Activated CD4-positive, alpha-beta T cell treated with anti-CD3 and anti-CD28 coated beads for 24 hours (primary cell): ENCODE results near the gene SERPINB4.
"Not testable (repeated sequence)": the region's sequence is repeated elsewhere in the genome, so short reads cannot be mapped to it uniquely, and the experiment has no call there.

ENCODE experiments used
- DNase-seq, 2 donors: peaks; one replicate each; pipeline ENCODE4 v3.0.0-alpha.2; 2020; ENCODE audit warnings: low read depth in 2 of 2

Gene SERPINB4

DNA sequence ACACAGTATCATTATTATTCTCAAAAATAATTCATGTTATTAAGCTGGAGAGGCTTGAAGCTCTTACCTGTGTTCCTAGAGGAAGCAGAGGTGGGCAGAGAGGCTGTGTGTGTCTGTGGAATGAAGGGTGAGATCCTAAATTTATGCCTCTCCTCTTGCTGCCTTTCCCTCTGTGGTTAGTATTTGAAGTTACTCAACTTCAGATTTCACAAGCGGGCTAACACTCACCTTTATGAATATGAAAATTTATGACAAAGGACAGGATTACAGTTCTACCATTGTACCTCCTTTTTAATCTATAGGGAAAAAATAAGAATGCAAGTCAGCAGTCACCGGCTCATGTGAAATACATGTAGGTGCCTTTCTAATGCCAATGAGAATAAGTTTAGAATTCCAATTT, at the start of gene SERPINB4:
SERPINB4 (minus strand) TSS at position 115 of the 400 bp plus-strand sequence. CDS start 679 bp downstream, outside the sequence.
- not testable (repeated sequence) for DNase-seq

DNA sequence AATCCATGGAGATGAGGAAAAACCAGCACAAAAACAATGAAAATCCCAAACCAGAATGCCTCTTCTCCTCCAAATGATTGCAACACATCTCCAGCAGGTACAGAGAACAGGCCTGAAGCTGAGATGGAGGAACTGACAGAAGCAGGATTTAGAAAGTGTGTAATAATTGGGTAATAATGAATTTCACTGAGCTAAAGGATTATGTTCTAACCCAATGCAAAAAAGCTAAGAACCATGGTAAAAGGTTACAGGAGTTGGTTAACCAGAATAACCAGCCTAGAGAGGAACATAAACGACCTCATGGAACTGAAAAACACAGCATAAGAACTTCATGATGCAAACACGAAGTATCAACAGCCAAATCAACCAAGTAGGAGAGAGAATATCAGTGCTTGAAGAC, 45.0 kb upstream of the SERPINB4 start:
- no peak for DNase-seq

GRCh38 chr18:63686871-63687270, 42.8 kb upstream of the SERPINB4 start:
- DNase-seq = no peak

- DNase-seq = no peak
Measured at GRCh38 chr18:63684718-63685117, 40.7 kb upstream of the SERPINB4 start.

GRCh38 chr18:63683890-63684289, 39.8 kb upstream of the SERPINB4 start:
- DNase-seq = no peak

DNA sequence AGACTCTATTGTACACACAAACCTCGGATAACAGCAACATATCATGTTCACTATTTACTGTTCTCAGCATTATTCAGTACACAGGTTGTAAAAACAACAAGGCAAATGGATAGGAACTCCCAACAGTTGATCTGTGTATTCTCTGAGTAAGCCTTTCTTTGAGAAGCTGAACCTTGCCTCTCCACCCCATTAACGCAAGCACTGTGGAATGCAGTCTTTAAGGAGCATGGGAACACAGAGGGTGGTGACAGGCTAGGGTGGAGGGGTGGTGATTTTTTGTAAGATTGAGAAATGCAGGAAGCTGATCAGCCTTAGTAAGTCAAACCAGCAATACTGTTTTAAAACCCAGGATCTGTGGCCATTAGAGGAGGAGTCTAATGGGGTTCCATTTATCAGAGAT, 39.1 kb upstream of the SERPINB4 start:
- no peak for DNase-seq

DNA sequence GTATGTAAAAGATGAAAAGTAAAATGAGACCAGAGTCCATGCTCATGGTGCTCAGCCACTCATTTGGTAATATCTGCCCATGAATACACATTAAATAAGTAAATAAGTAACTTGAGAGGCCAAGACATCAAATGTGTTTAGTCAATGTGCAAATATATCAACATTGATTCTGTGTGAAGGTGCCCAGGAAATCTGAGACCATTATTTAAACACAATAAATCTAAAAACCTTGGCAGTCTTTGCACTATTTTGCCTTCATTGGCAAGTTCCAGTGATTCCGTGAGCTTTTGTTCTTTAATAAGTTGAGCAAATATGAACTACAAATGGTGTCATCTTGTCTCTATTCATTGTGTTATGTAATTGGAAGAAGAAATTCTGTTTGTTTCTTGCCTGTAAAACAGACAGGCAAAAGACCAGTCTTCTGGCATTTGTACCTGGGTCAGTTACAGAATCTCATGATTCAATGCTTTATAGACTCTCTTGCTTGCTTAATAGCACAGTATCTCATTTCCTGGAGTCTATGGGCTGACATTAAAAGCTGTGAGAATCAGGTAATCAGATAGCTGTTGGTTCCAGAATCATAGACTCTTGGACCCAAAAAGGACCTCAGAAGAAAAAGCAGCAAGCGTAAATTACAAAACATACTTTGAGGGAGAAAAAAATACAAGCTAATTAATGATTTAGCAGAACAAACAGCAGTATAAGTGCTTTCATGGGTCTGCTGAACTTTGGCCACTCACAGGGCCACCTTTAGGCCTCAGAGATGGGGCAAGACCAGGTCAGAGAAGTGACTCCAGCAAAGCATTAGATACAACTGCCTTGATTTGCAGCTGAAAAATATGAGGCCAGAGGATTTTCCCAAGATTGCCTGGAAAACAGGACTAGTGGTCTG, 37.6 kb upstream of the SERPINB4 start:
- DNase-seq = no peak

DNA sequence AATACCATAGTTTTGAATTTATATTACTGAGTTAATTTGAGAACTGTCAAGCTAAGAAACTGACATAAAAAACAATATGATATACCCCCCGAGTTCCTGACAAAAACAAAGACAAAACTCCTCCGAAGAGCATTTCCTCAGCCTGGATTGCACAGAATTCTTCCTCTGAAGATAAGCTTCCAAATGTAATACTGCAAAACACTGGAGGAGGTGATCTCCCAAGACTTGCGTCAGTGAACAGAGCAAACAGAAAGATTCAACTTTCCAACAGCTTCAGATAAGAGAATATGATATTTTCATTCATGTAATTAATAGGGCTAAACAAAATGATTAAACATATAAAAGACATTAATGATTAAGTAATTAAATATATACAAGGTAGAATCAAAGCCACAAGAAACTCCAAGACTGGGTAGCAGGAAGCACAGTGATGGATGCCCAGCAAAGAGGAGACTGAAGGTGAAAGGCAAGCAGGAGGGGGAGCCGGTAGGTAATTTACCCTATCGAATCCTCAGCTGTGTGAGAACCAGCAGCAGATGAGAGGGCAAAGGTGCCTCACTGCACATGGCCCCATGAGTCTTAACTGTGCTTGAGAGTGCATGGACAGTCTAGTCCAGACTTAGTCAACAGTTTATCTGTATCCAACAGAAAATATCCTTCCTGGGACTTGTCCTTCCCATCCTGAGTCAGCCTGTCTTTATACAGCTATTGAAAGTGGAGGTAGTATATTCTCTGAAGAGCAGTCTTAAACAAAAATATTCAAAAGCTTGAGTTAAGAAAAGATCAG, 36.0 kb upstream of the SERPINB4 start:
- DNase-seq = no peak

DNA sequence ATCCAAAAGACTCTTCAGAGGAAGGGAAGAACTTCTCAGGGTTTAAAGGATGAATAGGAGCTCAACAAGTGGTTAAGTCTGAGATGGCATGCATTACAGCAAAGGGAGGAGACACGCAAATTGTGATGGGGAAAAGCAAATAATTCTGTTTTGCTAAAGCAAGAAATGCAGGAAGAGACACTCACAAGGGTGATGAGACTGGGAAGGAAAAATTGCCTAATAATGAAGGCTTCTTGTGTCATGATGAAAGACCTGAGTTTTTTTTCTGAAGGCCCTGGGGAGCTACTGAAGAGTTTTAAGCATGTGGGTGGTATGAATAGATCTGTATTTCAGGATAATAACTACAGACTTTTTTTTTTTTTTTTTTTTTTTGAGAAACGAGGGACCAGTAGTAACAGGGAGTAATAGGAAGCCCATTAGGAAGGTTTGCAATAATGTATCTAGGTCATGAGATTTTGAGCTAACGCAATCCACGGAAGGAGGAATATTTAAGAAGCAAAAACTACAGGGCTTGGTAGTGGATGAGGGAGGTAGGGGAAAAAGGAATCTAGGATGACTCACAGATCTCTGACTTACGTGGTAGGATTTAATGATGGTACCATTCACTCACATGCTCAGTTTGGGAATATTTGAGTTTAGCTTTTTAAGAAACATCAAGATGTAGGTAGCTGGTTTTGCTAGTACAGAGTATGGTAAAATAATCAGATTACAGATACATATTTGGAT, 33.6 kb upstream of the SERPINB4 start:
- no peak for DNase-seq

GRCh38 chr18:63676526-63677323, 32.7 kb upstream of the SERPINB4 start:
- no peak for DNase-seq

GRCh38 chr18:63664571-63664970, 20.5 kb upstream of the SERPINB4 start:
- no peak for DNase-seq

DNA sequence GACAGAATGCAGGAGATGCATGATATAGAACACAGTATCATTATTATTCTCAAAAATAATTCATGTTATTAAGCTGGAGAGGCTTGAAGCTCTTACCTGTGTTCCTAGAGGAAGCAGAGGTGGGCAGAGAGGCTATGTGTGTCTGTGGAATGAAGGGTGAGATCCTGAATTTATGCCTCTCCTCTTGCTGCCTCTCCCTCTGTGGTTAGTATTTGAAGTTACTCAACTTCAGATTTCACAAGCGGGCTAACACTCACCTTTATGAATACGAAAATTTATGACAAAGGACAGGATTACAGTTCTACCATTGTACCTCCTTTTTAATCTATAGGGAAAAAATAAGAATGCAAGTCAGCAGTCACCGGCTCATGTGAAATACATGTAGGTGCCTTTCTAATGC, 17.7 kb upstream of the SERPINB4 start, which contains the start of gene SERPINB3:
SERPINB3 (minus strand) TSS at position 144 of the 400 bp plus-strand sequence. CDS start 677 bp downstream, outside the sequence.
- DNase-seq = not testable (repeated sequence)

DNA sequence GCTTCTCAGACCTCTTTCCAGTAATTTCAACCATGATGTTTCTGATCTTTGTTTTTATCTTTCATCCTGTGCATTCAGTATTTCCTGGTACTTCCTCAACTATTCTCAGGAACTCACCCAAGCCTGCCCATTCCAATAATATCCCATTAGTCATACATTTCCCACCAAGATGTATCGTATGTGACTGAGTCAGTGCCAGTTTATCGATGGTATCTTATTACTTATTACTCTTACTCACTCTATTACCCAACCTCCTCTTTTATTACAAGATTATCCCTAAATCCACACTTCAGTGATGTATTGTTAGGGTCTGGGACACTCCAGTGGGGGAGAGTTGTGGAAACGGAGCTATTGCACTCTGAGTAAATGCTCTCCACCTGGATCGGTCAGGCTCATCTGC, 14.9 kb upstream of the SERPINB4 start:
- DNase-seq = not testable (repeated sequence)

- DNase-seq = not testable (repeated sequence)
Measured at GRCh38 chr18:63650271-63650670, 6.2 kb upstream of the SERPINB4 start.

DNA sequence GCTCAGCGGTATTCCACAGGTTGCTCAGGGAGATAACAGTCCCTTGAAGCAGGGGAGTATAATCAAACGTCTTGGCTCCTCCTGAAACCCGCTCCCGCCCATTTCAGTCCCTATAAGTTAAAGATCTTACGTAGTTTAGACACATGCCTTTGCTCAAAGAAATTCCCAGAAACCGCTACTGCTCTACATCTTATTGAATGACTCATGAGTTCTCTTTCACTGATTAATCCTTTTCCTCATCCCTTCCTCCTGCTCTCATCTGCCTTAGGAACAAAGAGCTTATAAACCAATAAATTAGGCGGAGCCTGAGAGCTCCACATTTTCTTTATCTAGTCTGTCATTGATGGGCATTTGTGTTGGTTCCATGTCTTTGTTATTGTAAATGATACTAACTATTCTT, 4.2 kb upstream of the SERPINB4 start:
- DNase-seq = no peak

DNA sequence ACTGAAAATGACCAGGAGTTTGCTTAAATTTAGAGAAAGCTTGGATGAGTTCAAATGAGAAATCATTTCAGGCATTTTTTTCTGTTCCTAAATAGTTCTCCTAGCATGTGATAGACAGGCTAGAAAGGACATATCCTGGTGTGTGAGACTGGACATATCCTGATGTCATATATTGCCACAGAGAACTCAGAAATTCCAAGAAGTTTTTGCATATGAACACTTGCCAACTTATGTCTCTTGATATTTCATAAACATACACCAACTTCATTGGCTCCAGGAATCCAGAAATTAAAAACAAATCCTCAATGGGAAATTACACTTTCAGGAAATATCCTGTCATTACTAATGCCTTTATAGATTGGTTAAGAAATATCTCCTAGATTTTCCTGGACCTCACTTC, 2.9 kb upstream of the SERPINB4 start:
- no peak for DNase-seq

GRCh38 chr18:63644694-63645093, 638 bp upstream of the SERPINB4 start:
- not testable (repeated sequence) for DNase-seq

DNA sequence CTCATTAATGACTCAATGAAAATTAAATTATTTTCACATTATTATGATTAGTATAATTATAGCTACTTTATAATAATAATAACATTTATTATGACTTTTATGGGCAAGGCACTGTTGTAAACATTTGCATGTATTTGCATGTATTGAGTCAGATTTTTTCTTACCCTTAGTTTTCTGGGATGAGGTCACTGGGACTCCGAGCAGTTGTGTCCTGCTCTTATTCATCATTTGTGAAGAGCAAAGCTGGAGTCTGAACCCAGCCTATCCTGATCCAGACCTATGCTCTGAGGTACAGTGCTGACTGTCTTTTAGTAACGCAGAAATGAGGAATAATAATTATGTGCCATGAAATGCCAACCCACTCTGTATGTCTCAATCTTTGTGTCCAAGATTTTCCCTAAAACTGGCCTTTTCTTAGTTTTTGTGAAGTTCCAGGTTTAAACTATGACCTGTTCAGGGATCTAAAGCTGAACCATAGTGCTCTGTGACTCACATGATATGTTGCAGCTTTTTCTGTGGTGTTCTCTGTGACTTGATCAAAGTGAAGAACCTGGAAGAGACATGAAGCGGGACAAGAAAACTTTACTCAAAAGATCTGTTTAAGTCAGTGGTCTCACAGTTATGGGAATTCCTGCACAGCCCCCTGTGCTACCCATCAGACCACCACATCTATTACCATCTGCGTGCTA, 1.2 kb downstream of the SERPINB4 start:
- DNase-seq = not testable (repeated sequence)

- not testable (repeated sequence) for DNase-seq
Measured at GRCh38 chr18:63641157-63641680, 2.8 kb downstream of the SERPINB4 start.

DNA sequence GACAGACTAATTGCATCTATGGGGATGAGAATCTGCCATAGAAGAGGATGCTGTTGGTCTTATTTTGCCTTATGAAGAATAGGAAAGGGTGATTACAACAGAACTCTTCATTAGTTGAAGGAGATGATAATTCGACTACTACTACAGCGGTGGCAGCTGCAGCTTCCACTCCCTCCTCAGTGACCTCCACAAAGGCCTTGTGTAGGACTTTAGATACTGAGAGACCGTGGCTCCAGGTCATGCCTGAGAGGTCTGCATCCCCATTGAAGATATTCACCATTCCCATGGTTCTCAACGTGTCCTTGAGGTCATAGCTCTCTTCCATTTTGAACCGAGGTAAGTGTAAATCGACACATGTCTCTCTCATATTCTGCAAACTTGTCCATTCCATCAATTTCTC, 6.4 kb downstream of the SERPINB4 start:
- DNase-seq = no peak
